Measurements from ENCODE around the gene DUSP28.

DNA sequence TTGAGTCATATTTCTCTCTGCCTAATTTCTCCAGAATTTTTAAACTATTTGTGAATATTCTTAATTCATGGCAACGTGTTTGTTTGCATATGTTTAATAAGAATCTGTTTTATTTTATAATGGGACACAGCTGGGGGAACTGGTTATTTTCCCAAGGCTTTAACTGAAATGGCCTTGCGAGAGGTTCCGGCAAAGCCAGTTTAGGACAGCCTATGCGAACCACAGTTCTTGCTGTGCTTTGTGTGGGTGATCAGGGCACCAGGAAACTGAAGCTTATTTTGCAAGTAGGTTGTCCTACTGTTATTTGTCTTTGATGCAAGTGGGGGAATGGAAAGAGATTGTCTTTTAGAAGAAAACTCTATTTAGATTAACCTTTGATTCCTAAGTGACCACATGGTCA, 8.9 kb upstream of the DUSP28 start:
- TF ChIP-seq, protein P1, sequence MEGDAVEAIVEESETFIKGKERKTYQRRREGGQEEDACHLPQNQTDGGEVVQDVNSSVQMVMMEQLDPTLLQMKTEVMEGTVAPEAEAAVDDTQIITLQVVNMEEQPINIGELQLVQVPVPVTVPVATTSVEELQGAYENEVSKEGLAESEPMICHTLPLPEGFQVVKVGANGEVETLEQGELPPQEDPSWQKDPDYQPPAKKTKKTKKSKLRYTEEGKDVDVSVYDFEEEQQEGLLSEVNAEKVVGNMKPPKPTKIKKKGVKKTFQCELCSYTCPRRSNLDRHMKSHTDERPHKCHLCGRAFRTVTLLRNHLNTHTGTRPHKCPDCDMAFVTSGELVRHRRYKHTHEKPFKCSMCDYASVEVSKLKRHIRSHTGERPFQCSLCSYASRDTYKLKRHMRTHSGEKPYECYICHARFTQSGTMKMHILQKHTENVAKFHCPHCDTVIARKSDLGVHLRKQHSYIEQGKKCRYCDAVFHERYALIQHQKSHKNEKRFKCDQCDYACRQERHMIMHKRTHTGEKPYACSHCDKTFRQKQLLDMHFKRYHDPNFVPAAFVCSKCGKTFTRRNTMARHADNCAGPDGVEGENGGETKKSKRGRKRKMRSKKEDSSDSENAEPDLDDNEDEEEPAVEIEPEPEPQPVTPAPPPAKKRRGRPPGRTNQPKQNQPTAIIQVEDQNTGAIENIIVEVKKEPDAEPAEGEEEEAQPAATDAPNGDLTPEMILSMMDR (IDR thresholded peaks at IDR 0.05), result no peak
- TF ChIP-seq NR2C2 (CRISPR knock-in tag; IDR thresholded peaks at IDR 0.05) (no peak), FOXK1 (CRISPR knock-in tag; IDR thresholded peaks at IDR 0.05) (no peak), TCF7 (CRISPR knock-in tag; IDR thresholded peaks at IDR 0.05; ENCODE audit: low read depth) (no peak)
- TF ChIP-seq, protein P2, sequence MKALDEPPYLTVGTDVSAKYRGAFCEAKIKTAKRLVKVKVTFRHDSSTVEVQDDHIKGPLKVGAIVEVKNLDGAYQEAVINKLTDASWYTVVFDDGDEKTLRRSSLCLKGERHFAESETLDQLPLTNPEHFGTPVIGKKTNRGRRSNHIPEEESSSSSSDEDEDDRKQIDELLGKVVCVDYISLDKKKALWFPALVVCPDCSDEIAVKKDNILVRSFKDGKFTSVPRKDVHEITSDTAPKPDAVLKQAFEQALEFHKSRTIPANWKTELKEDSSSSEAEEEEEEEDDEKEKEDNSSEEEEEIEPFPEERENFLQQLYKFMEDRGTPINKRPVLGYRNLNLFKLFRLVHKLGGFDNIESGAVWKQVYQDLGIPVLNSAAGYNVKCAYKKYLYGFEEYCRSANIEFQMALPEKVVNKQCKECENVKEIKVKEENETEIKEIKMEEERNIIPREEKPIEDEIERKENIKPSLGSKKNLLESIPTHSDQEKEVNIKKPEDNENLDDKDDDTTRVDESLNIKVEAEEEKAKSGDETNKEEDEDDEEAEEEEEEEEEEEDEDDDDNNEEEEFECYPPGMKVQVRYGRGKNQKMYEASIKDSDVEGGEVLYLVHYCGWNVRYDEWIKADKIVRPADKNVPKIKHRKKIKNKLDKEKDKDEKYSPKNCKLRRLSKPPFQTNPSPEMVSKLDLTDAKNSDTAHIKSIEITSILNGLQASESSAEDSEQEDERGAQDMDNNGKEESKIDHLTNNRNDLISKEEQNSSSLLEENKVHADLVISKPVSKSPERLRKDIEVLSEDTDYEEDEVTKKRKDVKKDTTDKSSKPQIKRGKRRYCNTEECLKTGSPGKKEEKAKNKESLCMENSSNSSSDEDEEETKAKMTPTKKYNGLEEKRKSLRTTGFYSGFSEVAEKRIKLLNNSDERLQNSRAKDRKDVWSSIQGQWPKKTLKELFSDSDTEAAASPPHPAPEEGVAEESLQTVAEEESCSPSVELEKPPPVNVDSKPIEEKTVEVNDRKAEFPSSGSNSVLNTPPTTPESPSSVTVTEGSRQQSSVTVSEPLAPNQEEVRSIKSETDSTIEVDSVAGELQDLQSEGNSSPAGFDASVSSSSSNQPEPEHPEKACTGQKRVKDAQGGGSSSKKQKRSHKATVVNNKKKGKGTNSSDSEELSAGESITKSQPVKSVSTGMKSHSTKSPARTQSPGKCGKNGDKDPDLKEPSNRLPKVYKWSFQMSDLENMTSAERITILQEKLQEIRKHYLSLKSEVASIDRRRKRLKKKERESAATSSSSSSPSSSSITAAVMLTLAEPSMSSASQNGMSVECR (CRISPR knock-in tag; IDR thresholded peaks at IDR 0.05; ENCODE audit: borderline replicate concordance), result no peak

All from WTC11 (cell line).